HG03280 (cell line): ENCODE results near the gene WDR3.

Experiments
- ATAC-seq: cut with Tn5 transposase; IDR thresholded peaks from one replicate; pipeline ENCODE4 v1.9.1; 2021; ENCODE audit warnings: mild to moderate bottlenecking, moderate library complexity; ENCODE audit not compliant: unreplicated experiment

WDR3 gene

DNA sequence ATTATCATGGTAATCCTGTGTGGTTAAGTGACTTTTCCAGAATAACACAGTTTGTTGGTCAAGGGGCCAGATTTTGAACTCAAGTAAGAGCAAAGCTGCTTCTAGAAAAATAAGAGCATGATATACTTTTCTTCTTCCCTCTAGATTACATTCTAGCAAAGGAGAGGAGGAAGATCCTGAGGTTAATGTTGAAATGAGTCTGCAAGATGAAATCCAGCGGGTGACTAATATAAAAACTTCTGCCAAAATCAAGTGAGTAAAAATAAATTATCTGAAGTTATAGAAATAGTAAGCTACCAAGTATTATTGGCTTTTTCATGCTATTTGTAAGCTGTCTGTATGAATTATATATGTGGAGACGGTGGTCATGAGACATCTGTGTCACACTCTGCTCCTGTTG is 12.8 kb downstream of the WDR3 start:
- no peak for ATAC-seq

DNA sequence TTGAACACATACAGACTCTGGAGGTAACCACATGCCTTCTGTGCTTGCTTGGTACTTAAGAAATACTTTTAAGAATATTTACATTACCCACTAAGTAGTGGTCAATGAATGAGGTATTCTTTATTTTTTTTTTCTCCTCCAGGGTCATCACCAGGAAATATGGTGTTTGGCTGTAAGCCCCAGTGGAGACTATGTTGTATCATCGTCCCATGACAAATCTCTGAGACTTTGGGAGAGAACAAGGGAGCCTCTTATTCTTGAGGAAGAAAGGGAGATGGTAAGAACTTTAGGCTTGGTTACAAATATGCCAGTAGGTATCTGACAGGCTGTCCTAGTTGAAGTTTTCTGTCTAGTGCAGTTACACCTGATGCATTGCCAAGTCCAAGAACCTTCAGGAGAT is 22.8 kb downstream of the WDR3 start:
- ATAC-seq = no peak

DNA sequence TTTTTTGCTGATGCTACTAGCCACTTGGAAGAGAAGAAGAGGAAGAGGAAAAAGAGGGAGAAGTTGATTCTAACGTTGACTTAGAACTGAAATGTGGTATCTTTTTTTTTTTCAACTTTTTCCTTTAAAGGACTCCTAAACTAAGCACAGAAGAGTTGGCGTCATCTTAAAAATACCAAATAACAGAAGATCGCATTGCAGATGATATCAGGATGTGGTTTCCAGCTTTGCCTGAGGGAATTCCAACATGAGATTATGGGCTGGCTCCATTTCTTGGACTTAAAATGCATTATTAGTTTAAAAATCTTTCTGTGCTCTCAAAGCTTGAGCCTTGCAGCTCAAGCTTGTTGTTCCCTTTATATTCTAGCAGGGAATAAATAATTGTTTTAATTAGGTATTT is 29.8 kb downstream of the WDR3 start:
- no peak for ATAC-seq

DNA sequence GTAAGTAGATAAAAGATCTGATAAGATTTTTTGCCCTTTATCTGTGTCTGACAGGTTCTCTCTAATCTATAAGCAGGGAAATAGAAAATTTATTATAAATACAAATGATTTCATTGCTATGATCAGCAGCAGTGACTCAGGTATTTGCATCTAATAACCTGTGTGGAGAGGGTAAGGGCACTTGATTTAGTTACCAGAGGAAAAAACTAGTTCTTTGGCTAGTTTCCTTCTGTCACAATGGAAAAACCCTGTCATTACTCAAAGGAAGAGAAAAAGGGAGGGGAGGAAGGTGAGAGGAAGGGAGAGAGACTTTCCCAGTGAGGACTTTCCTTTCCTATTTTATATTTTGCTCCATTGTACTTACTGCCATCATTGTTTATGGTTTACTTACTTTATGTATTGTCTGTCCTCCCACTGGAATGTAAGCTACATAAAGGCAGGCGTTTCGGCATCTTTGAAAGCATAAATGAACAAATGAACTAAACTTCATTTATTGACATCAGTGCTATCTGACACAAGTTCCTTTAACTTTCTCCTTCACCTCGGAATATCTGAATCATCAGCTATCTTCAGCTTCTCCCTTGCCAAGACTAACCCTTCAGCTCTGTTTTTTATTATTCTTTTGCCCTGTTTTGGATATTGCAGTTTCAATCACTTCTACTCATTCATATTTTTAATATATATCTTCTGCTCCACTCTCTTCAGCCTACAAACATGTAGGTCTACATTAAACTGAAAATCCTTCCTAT is 34.9 kb downstream of the WDR3 start:
- ATAC-seq = no peak

DNA sequence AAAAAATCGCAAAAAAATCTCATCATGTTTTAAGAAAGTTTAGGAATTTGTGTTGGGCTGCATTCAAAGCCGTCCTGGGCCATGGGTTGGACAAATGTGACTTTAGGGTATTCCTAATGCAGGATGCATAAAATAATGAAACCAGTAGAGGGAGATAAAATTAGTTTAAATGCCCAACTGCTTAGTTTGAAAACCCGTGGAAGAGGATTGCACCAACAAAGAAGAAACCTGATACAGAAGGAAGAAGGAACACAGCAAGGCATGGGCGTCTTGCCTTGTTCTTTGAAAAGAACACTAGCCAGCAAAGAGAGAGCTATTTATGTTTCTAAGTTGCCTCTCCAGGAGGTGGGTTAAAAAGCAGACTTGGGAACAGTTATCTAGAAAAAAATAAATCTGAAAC is 37.9 kb downstream of the WDR3 start:
- no peak for ATAC-seq

DNA sequence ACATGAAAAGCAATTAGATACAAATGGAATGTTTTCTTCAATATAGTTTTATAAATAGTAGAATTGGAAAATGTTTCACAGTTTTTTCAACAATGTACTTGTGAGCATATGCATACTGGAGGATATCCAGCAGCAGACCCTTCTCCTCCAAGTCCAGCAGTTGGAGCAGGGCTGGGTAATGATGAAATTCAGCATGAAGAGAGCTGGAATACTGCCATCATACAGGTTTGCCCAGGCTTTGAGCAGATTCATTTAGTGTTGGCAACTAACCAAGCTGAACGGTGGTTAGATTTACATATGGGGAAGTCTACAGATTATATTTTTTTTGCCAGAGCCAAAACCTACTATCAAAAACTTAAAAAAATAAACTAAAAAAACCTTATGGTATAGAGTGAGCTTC is 38.3 kb downstream of the WDR3 start:
- ATAC-seq = no peak

DNA sequence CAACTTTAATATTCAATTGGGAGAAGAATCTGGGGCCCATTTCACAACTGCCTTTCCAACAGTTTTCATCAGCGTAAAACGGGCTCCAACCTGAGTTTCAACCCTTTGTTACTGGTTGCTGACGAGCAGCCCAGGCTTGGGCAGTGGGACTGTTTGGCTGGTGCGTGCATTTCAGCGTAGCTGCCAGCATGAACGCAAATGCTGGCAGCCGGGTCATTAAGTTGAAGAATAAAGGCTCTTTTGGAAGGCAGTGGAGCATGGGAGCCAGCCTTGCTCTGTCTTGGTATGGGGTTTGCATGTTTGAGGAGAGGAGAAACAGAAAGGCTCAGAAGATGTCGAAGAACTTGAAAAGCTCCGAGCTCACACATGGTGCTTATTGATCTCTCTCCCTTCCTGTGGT is 40.7 kb downstream of the WDR3 start:
- no peak for ATAC-seq

DNA sequence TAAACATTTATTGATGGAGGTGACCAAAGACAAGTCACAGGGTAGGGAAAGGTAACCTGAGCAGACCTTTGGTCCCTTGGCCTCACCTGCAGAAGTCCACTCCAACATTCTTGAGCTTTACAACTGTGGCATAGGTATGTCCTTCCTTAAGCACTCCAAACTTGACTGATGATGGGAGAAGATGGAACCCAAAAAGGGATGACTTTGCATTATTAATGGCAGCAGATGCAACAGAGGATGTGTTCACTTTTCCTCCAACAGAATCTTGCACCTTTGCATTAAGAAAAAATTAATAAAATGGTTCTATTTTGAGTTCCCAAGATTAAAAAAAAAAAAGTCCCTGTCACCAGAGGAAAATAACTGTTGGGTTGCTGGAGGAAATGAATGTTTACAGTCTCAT is 42.2 kb downstream of the WDR3 start:
- ATAC-seq = no peak

DNA sequence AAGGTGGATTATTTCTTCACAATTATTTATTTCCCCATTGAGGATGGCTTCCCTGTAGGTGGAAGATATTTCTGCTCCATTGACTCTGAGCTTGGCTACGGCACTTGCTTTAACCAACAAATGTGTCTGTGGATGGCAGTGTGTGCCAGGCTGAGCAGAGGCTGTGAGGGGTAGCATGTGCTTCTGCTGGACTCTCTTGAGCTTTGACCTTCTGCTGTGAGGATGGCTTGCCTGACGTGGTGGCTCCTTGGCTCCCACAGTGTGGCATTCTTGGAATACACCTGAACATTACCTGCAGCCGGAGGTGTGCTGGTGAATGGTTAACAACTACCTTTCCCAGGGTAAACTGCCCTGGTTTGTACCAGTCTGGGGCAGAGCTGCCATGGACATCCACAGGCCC is 46.8 kb downstream of the WDR3 start:
- no peak for ATAC-seq

DNA sequence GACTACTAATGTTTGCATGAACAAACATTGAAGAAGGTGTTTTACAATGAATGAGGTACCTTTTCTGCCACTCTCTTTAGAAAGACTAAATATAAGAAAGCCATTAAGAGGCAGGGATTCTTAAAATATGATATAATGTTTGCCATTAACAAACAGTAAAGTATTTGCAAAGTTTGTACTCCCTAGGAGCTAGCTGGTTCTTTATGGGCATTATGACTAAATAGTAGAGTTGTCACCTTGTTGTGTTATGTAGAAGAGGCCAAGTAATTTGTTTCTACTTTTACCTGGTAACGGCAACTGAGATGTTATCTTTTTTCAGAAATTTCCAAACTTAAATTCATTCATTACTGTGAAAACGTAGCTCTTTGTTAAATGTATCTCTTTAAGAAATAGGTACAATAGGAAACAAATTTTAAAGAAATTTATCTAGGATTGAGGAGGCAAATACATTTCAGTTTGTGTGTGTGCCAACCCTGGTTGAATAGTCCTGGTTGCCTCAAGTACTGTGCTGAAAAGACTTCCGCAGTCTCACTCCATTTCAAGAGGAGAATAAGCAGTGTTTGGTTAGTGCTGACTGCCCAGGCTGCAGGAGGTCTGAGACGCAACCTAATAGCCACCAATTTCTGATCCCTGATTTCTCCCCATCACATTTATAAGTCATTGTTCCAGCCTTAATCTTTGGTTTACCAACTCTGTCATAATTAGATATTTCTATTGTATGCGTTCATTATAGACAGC is 52.1 kb downstream of the WDR3 start:
- no peak for ATAC-seq

DNA sequence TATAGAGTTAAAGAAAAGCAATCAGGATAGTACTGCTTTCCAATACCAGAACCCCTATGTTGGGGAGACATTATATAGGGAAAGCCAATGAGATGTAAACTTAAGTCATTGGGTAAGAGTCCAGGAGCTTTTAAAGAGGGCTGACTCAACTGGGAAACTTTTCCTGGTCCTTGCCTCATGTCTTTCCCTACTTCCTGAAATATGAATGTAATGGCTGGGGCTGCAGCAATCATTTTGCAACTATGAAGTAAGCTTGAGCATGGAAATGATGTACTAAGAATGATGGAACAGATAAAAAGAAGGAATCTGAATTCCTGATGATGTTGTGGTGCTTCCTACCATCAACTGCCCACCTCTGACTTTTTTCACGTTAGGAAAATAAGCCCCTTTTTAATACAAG is 55.7 kb downstream of the WDR3 start:
- no peak for ATAC-seq

DNA sequence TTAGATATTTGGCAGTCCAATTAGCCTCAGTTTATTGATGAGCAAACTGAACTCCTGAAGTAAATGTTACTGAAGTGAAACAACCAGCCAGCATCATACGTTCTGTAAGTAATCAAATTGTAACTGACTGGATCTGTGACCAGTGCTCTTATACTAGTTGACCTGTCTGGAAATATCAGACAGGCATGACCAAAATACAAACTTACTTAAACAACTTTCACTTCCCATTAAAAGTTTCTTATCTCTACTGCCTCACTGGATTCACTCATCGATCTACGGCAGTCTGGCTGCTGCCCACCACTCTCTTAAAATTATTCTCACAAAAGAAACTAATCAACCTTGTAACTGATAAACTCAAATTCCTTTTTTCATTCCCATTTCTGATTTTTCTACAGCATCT is 56.4 kb downstream of the WDR3 start:
- no peak for ATAC-seq

DNA sequence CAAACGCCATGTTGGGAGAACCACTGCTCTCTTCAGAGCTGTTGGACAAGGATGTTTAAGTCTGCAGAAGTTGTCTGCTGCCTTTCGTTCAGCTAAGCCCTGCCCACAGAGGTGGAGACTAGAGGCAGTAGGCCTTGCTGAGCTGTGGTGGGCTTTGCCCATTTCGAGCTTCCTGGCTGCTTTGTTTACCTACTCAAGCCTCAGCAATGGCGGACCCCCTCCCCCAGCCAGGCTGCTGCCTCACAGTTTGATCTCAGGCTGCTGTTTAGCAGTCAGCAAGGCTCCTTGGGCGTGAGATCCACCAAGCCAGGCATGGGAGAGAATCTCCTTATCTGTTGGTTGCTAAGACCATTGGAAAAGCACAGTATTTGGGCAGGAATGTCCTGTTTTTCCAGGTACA is 74.8 kb downstream of the WDR3 start:
- ATAC-seq = no peak

DNA sequence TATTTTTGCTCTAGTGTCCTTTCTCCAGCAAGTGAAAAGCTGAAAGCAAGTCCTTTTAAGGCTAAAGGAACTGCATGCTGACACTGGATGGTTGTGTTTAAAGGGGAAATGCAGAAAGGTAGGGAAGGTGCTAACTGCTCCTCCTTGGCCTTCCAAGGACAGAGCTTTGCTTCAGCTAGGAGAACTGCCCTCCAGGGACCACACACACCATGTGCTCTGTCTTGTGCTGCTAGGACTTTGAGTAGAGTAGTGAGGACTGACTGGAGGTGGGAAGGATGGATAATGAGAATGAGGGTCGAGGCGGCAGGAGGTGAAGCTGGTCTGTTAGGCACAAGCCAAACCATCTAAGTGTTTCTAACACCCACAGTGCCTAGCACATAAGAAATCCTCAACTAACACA is 77.9 kb downstream of the WDR3 start:
- ATAC-seq = no peak

DNA sequence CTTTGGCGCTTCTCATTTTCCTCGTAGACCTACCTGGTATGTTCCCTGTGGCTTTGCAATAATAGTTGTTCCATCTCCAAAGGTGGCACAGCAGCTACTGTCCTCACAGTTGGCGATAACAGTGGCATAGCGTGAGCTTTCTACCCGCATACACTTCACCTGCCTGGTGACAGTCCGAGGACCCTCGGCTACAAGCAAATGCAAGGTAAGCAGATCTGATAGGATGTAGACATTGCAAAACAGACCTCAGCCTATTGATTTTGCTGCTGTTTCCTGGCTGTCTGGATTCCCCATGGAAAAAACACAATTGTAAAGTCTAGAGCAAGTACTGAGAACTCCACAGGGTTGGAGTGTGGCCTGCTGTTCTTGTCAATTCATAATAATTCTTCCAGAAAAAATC is 78.5 kb downstream of the WDR3 start:
- no peak for ATAC-seq

DNA sequence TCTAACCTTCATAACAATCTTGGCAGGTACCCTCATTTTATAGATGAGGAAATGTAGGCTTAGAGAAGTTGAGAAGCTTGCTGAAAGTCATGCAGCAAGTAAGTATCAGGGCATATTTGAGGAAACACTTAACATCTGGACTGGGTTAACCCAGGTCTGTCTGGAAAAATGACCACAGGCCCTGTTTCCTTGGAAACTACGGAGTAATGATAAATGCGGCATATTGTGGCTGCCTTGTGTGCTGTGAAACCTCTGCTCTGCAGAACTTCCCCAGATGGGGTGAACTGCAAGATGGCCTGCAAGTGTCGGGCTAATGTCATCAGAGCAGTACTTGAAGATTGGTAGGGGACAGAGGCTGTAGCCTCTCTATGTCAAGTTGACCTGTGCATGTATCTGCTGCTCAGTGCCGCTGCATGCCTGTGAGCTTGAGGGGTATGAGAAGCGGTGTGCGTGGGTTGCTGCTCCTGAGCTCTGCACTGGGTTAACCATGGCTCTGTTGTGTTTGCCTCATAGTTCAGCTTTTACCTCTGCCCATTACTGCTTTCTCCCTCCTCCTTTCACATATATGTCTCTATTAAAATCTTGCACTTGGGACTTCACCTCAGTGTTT is 83.1 kb downstream of the WDR3 start:
- no peak for ATAC-seq

DNA sequence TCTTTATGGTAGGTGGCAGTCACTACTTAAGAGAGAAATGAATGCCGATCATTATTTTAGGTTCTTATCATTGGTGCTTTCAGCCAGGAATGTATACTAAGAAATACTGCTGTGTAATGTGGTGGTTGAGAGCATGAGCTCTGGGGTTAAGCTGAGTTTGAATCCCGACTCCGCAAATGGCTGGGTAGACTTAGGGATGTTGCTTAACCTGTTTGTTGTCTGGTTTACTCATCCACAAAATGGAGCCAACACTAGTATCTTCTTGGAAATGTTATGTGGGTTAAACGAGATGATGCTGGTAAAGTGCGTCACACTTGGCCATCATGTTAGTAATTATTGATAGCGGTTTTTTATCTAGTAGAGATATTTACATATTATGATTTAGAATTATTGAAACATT is 83.8 kb downstream of the WDR3 start:
- no peak for ATAC-seq

DNA sequence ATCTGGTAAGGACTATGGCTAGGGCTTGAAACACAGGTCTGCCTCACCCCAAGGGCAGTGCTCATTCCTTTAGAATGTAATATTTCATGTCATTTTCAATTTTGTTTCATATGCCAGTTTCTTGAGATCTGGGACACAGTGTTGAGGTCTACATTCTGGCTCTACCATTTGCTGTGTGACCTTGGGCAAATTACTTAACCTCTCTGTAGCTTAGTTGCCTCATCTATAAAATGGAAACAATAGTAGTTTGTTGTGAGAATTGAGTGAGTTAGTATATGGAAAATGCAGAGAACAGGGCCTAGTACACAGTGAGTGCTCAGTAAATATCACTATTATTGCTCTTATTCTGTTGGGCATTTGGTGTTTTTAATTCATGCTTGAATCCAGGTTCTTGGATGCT is 84.4 kb downstream of the WDR3 start:
- no peak for ATAC-seq
